ENCODE results near the gene TENM4. TPM values are rescaled to one million over a fixed set of nuclear protein-coding genes. Genes with fewer than 3 reads are reported as not detected.
A peak's percentile ranks its signal among the peaks of the same experiment; 100 is the strongest.

Gene TENM4
- total RNA-seq, 4 donors from 2014 or later: 7.7 to 39.3 (median 16.1) TPM

- 36 to 47% methylated on average over 11 of the region's 11 CpGs for WGBS, 2 donors
- Histone ChIP-seq H3K36me3 (no peaks in the 10 kb centered on the region), H3K4me3 (no peak overlapping the region), H3K27me3 (no peaks in the 10 kb centered on the region), H3K27ac (peak overlapping the region; percentile 55 to 85 (median 78)), H3K9me3 (no peaks in the 10 kb centered on the region), H3K4me1 (peaks cover 18 to 57% (median 39%) of the 10 kb centered on the region in 3 donors)
- TF ChIP-seq CTCF (IDR thresholded peaks at IDR 0.05) (no peak), POLR2A (IDR thresholded peaks at IDR 0.05) (no peak)
- DNase-seq: no peak
- intact Hi-C loops (cut with DNase I): no loop called here
These were observed 638.6 kb downstream of the TENM4 start for GRCh38 chr11:78802058-78802761.

- WGBS, 2 donors: 0 to 14% methylated on average over 2 to 3 of the region's 3 CpGs
- peaks cover 18 to 66% (median 45%) of the 10 kb centered on the region in 3 donors for H3K4me1 ChIP-seq
- intact Hi-C loops (cut with DNase I): no loop called here
- peak overlapping the region; percentile 55 to 85 (median 78) for H3K27ac ChIP-seq
- no peak overlapping the region for H3K4me3 ChIP-seq
- no peaks in the 10 kb centered on the region for H3K36me3 ChIP-seq
- H3K27me3 ChIP-seq: no peaks in the 10 kb centered on the region
- no peak for DNase-seq
- H3K9me3 ChIP-seq: no peaks in the 10 kb centered on the region
- no peak for TF ChIP-seq CTCF (IDR thresholded peaks at IDR 0.05)
- TF ChIP-seq POLR2A (IDR thresholded peaks at IDR 0.05): no peak
These were observed 639.5 kb downstream of the TENM4 start for GRCh38 chr11:78801161-78801884.

GRCh38 chr11:78800756-78801155 is 640.1 kb downstream of the TENM4 start:
- intact Hi-C loops (cut with DNase I): no loop called here
- no peaks in the 10 kb centered on the region for H3K27me3 ChIP-seq
- no peaks in the 10 kb centered on the region for H3K9me3 ChIP-seq
- no peaks in the 10 kb centered on the region for H3K36me3 ChIP-seq
- TF ChIP-seq CTCF (IDR thresholded peaks at IDR 0.05): no peak
- no peak for TF ChIP-seq POLR2A (IDR thresholded peaks at IDR 0.05)
- H3K4me1 ChIP-seq: peaks cover 18 to 72% (median 47%) of the 10 kb centered on the region in 3 donors
- WGBS, 2 donors: 81 to 86% methylated on average over 2 of the region's 2 CpGs
- no peak overlapping the region for H3K4me3 ChIP-seq
- H3K27ac ChIP-seq: peak overlapping the region; percentile 55 to 85 (median 78)
- DNase-seq: no peak

GRCh38 chr11:78800096-78800690 is 640.6 kb downstream of the TENM4 start:
- DNase-seq: no peak
- peak overlapping the region; percentile 55 to 85 (median 78) for H3K27ac ChIP-seq
- 81 to 91% methylated on average over 4 of the region's 4 CpGs for WGBS, 2 donors
- no peaks in the 10 kb centered on the region for H3K9me3 ChIP-seq
- intact Hi-C loops (cut with DNase I): no loop called here
- no peak for TF ChIP-seq CTCF (IDR thresholded peaks at IDR 0.05)
- no peak for TF ChIP-seq POLR2A (IDR thresholded peaks at IDR 0.05)
- H3K4me3 ChIP-seq: no peak overlapping the region
- H3K36me3 ChIP-seq: no peaks in the 10 kb centered on the region
- H3K4me1 ChIP-seq: peaks cover 18 to 77% (median 47%) of the 10 kb centered on the region in 3 donors
- no peaks in the 10 kb centered on the region for H3K27me3 ChIP-seq

- Histone ChIP-seq H3K4me3 (no peak overlapping the region), H3K36me3 (peaks cover 0 to 7% (median 0%) of the 10 kb centered on the region in 3 donors), H3K4me1 (peaks cover 18 to 82% (median 47%) of the 10 kb centered on the region in 3 donors), H3K27me3 (no peaks in the 10 kb centered on the region), H3K9me3 (no peaks in the 10 kb centered on the region), H3K27ac (peak overlapping the region in 2 of 4 donors; percentile 35 to 61)
- 47% methylated on average over 4 to 5 of the region's 5 CpGs for WGBS, 2 donors
- no peak for DNase-seq
- peak; percentile 36 to 75 (median 64) for TF ChIP-seq CTCF (IDR thresholded peaks at IDR 0.05)
- no peak for TF ChIP-seq POLR2A (IDR thresholded peaks at IDR 0.05)
- intact Hi-C loops (cut with DNase I): no loop called here
These were observed 642.2 kb downstream of the TENM4 start for GRCh38 chr11:78798663-78799062.
